H4 (cell line): ENCODE data around the gene CHST10. TPM values are rescaled to one million over a fixed set of nuclear protein-coding genes. Genes with fewer than 3 reads are reported as not detected.

ENCODE experiments used
- DNase-seq: peaks from one replicate; pipeline ENCODE4 v3.0.0-alpha.2; 2015; ENCODE audit warnings: low spot score
- total RNA-seq: library from RNA; depleted of rRNA; stranded (reverse); fragments of >200 nt; shearing (Covaris generic); gene quantifications from 2 replicates; pipeline ENCODE4 v1.2.3, GENCODE V29; 2014

CHST10 gene
- total RNA-seq, 1 experiment from 2014 or later = 13.4 TPM

DNA sequence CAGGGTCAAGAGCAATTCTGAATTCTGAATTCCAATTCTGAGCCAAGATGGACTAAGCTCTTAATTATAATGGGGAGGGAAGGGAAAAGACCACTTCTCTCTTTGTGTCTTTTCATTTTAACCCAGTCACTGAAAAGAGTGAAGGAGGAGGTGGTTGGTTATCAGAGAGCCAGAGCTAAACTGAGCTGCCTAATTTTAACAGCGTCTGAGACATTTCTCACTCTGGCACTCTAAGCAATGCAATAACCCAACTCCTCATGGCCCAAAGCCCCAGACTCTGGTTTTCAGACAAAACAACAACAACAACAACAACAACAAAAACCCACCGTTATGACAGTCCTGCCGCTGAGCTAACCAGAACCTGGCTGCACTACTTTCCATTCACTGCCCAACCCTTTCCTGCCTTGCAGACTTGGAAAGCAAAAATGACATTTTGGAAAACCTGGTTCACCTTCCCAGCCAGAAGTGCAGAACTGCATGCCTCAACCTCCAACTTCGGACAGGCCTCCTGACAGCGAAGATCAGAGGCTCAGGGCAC, 1.0 kb downstream of the CHST10 start:
- no peak for DNase-seq

DNA sequence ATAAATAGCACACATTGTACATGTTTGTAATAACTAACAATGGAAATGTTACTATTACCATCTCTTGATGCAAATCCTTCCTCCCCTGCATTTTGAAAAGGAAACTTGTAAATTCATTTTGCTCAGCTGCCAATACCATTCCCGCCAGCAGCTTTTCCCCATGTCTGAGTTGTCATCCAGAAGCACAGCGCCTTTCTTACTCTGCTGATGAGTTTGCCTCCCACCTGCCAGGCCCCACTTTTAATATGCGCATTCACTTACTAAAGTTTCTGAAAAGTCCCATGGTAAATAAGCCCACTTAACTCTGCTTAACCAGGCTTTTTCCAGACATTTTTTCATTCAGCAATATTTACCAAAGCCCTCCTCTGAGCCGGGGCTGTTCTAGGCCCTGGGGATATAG, 3.9 kb downstream of the CHST10 start:
- no peak for DNase-seq

DNA sequence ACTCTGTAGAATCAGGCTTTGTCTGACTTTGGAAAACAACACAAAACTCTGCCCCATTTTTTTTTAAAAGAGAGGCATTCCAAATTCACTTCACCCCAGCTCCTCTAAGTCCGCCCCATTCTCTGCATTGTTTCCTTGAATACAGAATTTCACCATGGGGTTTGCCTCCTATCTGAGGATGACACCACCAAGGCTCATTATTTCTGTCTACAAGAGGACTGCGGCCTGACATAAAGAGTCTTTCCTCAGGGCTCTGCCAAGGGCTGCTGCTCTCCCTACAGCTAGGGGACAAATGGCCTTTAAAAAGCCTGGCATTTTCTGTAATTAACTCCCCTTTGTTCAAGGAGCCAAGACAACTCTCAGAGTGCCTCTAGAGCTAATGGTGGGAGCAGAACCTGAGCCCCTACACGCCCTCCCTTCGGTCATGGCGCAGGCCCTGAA, 4.6 kb downstream of the CHST10 start:
- DNase-seq = no peak

DNA sequence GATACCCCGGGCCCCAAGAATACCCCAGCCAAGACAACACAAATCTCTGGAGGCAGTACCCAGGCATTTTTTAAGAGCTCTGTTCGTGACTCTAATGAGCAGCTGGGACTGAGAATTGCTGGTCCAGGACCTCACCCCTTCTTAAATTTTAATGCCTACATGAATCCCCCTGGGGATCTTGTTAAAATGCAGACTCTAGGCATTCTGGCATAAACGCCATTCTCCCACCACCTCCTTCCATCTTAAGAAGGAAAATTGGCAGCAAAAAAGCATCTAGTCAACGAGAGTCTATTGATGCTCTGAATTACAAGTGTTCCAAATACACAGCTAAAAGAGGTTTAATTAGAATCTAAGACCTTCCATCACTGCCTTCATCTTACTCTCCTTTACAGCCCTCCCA, 5.0 kb downstream of the CHST10 start:
- no peak for DNase-seq

- no peak for DNase-seq
Measured at GRCh38 chr2:100411841-100412292, 5.6 kb downstream of the CHST10 start.

DNA sequence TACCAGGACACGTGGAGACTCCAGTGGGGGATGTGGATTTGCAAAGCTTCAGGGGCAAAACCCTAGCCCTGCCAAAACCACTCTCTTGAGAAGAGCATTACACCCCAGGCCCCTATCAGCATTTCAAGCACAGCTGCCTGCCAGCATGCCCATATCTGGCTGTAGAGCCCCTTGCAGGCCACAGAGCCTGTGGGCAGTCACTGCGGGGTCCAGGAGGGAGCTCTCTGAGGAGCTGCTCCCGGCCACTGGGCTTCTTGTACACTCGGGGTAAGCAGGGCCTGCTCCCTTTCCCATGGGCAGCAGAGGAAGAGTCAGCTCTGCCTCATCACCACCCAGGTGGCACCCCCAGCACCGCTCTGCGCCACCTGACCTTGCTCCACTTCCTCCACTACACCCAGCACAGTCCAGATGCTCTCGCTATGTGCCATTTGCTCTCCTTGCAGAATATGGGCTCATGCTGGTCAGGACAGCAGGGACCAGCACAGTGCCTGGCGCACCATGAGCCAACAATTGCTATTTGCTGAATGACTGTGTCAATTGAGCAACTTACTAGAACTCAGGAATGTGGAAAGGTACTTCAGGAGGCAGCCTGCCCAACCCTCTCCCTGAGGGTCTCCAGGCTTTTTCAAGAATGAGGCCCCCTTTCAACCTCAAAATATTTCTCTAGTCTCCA, 7.4 kb downstream of the CHST10 start:
- no peak for DNase-seq

- DNase-seq = no peak
Measured at GRCh38 chr2:100409461-100409860, 8.0 kb downstream of the CHST10 start.

DNA sequence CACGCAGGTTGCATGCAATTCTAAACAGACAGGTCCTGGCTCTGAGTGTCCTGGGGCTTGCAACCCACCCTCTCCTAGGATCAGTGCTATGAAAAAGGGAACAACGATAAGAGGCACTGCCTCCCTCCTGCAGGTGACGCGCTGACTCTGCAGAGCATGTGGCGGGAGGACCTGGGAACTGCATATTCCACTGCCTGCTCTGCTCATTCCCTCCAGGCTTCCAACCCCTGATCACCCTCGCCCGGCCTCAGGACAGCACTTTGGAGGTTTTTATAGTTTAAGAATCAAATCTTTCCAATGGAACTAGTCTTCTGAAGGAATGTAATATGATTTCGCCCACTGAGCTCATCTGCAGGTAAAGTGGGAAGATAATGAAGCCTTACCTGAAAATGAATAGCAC, 8.5 kb downstream of the CHST10 start:
- no peak for DNase-seq

DNA sequence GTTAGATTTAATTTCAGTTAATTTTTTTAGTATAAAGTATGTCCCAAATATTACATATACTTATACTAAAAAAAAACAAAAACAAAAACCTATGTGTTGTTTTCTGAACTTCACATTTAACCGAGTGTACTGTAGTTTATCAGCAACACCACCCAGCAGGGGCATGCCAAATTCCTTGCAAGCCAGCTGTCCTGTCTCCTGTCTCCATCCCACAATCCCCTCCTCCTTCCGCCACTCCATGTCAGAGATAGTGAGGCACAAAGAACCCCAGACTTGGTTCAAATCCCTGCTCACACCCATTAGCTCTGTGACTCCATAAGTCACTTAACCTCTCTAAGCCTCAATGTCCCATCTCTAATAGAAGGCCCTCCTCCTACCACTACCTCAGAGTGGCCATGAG, 9.4 kb downstream of the CHST10 start:
- no peak for DNase-seq

DNA sequence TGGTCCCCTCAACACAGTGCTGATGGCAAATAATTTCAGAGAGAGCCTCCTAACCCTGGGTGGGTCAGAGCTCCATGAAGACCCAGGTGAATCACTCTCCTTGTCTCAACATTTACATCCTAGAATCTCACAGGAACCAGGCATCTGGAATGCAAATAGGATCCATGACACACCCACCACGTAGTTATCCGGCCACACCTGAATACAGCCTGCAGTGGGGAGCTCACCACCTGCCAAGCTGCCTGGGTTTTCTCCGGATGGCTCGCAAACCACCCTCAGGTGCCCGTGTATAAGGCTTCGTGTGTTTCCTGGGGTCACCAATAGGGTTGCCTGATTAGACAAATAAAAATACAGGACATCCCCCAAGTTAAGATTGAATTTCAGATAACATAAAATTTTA, 9.9 kb downstream of the CHST10 start:
- no peak for DNase-seq

- DNase-seq = no peak
Measured at GRCh38 chr2:100407073-100407472, 10.4 kb downstream of the CHST10 start.

GRCh38 chr2:100406120-100406508, 11.4 kb downstream of the CHST10 start:
- no peak for DNase-seq

DNA sequence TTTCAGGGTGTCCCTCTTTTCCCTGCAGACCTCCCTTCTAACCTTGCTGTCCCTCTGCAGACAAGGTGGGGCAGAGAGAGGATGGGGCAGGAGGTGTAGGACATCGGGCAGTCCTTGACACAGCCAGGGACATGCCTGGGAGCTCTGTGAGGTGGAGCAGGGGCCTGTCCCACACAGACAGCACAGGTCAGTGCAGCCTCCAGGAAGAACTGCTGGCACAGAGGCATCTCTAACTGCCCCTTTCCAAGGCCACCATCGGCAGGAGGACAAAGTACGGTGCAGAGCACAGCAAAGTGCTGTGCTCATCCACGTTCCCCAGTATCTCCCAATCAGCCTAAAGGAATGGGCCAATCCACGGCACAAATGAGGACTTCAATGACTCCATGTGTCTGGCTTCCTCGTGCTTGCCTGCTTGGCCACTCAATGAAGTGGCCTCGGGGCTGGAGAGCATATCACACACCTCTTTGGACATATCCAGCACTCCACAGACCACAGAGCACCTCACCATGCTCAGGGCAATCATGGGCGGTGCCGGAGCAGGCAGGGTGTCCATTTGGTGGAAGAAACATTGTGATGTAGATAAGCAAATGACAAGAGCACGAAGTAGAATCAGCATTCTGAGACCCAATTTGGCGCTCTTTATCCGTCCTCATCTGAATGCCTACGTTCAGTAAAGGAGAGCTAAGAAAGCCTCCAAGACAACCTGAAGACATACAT, 11.9 kb downstream of the CHST10 start:
- DNase-seq = no peak

DNA sequence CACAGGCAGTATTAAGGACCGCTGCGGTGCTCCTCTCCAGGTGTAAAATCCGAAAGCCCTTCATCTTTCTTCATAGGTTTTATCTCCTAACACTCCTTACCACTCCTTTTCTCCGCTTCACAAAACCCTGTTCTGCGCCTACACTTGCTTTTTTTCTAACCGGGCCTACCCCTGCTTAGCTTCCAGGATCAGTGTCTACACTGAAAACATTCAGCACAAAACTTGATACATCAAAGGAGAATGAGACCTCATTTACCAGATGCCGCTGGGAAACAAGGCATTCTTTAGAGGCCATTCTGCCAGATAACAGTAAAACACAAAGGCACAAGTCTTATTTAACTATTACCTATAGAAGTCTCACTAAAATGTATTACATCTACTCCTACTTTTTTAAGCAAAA, 13.1 kb downstream of the CHST10 start:
- DNase-seq = no peak

- no peak for DNase-seq
Measured at GRCh38 chr2:100403722-100404121, 13.7 kb downstream of the CHST10 start.

GRCh38 chr2:100401268-100401667, 16.2 kb downstream of the CHST10 start:
- DNase-seq = no peak

DNA sequence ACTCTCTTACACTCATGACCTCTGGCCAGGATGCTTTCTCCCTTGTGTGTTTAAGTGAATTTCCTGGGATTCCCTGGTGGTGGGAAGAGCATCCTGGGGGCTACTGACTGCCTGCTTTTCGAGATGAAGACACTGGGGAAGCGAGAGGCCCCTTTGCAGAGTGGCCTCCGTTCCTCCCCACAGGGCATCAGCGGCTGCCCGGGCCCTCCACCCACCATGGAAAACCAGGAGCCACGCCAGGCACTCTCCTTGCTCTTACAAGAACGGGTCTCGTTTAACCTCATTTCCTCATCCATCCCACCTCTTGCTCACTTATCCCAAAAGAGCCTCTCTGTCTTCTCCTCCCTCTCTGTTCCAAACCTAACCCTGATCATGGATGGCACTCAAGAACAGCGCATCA, 17.8 kb downstream of the CHST10 start:
- no peak for DNase-seq

GRCh38 chr2:100397976-100398375, 19.5 kb downstream of the CHST10 start:
- DNase-seq = no peak

- DNase-seq = no peak
Measured at GRCh38 chr2:100397118-100397860, 20.2 kb downstream of the CHST10 start.

GRCh38 chr2:100396483-100396882, 21.0 kb downstream of the CHST10 start:
- no peak for DNase-seq

DNA sequence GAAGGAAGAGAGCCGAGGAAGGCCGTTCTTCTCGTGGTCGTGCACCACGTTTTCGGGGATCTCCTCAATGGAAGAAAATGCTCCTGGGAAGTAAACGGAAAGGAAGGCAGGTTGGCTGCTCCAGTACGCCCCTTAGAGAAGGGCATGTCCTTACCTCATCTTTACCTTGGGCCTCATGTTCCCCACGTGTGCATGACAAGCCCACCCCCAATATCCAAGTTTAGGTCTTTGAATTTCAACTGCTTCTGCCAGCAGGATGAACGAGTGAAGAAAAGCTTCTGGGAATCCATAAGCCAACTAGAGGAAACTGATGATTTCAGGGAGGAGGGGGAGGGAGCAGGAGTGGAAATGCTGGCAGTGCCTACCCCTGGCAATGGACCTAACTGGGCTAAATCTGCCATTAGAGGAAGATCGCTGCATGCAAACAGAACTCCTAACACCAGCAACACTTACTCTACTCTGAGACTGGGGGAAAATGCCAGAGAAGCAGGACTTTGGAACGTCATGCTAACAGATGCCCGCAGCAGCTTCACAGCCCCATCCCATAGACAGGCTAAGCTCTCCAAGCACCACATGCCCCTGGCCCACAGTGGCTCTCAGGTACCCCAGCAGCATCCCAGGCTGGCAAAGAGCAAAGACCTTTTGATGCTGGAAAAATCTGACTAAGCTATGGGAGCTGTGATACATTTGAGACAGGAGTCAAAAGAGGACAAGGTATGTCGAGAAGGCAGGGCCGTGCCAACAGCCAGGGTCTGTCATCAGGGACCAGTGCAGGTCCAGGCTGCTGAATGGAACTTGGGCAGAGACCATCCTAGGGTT, 21.7 kb downstream of the CHST10 start:
- no peak for DNase-seq
